ENCODE data around the gene DPH6. TPM values are rescaled to one million over a fixed set of nuclear protein-coding genes. Genes with fewer than 3 reads are reported as not detected.
A peak's percentile ranks its signal among the peaks of the same experiment; 100 is the strongest.

The DPH6 gene
- total RNA-seq, 1 donor from 2014 or later: 10.7 TPM

DNA sequence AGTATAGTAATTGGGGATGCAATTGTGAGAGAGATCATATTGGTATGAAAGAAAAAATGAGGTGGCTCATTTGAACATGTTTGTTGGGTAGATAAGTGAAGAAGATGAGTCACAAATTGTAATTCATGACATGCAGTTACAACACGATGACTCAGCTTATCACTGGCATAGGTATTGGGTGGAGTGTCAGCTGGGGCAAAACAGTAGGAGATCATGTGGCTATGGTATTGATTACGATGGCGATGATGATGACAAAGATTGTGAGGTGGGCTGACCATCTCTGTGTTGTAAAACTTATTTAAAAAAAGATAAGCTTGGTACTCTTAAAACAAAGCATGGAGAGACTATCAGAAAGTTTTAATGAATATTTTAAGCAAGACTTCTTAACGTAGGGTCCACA lies 11.6 kb upstream of the DPH6 start:
- Mint-ChIP-seq H3K4me1 (ENCODE audit: low read depth) (no peaks in the 10 kb centered on the region), H3K27me3 (ENCODE audit: insufficient read depth) (no peaks in the 10 kb centered on the region), H3K4me3 (no peak overlapping the region), H3K27ac (no peak overlapping the region), H3K36me3 (ENCODE audit: low read depth) (no peaks in the 10 kb centered on the region), H3K9me3 (no peaks in the 10 kb centered on the region)
- intact Hi-C loops (cut with micrococcal nuclease): no loop called here
- DNase-seq (ENCODE audit: low spot score): no peak

DNA sequence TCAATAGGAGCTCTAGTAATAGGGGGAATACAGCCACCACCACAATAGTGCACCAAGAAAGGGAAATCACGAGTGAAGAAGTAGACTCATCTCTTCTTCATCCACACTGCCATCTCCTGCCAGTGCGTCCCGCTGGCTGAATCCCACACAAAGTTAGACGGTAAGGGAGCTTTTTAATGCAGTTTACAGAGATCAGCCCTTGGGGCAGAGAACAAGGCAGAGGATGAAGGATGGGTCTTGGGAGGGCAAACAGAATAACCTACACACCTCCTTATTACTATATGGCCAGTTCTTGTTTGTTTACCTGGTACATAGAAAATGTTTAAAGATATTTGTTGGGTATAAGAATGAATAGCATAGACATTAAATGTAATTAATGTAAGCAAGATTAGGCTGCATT lies 11.0 kb upstream of the DPH6 start:
- Mint-ChIP-seq H3K27ac (no peak overlapping the region), H3K27me3 (ENCODE audit: insufficient read depth) (no peaks in the 10 kb centered on the region), H3K4me1 (ENCODE audit: low read depth) (no peaks in the 10 kb centered on the region), H3K4me3 (no peak overlapping the region), H3K9me3 (no peaks in the 10 kb centered on the region), H3K36me3 (ENCODE audit: low read depth) (no peaks in the 10 kb centered on the region)
- intact Hi-C loops (cut with micrococcal nuclease): no loop called here
- no peak for DNase-seq (ENCODE audit: low spot score)

DNA sequence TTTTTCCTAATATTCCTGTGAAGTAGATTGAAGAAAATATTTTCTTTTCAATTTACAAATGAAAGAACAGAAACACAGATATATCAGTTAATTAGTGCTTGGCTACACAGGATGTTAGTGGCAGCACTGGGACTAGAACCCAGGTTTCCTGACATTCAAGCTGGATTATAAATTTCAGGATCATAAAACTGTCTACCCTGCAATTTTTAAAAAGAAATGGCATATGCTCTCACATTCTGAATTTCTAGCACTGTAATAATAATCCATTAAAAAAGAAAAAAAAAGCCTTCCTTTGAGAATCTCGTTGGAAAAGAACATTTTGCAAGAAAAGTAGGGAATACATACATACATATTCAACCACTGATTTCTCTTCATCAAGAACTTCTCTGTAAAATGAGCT lies 9.3 kb upstream of the DPH6 start:
- no peak overlapping the region for H3K4me3 Mint-ChIP-seq
- H3K4me1 Mint-ChIP-seq (ENCODE audit: low read depth): no peaks in the 10 kb centered on the region
- peaks cover 2% of the 10 kb centered on the region for H3K27me3 Mint-ChIP-seq (ENCODE audit: insufficient read depth)
- no peaks in the 10 kb centered on the region for H3K36me3 Mint-ChIP-seq (ENCODE audit: low read depth)
- no peak for DNase-seq (ENCODE audit: low spot score)
- H3K9me3 Mint-ChIP-seq: no peaks in the 10 kb centered on the region
- no peak overlapping the region for H3K27ac Mint-ChIP-seq
- intact Hi-C loops (cut with micrococcal nuclease): no loop called here

DNA sequence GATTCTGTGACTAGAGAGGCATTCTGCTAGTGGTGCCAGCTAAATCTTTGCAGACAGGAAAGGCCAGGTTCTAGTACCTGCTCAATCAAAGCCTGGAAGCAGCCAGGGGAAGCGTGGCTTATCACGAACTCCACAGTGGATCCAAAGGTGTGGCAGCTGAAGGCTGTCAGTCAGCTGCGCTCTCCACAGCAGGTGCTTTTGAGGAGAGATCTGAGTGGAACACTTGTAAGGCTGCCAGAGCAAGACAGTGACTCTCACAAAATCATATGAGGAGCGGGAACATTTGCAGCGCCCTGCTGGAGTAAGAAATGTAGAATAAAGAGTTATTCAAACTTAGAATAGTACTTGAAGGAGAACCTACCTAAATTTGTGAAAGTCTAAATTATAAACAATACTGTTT lies 5.0 kb upstream of the DPH6 start:
- H3K27ac Mint-ChIP-seq: no peak overlapping the region
- no peaks in the 10 kb centered on the region for H3K4me1 Mint-ChIP-seq (ENCODE audit: low read depth)
- H3K9me3 Mint-ChIP-seq: no peaks in the 10 kb centered on the region
- no peak for DNase-seq (ENCODE audit: low spot score)
- H3K36me3 Mint-ChIP-seq (ENCODE audit: low read depth): no peaks in the 10 kb centered on the region
- peaks cover 2% of the 10 kb centered on the region for H3K27me3 Mint-ChIP-seq (ENCODE audit: insufficient read depth)
- intact Hi-C loops (cut with micrococcal nuclease): no loop called here
- H3K4me3 Mint-ChIP-seq: no peak overlapping the region

DNA sequence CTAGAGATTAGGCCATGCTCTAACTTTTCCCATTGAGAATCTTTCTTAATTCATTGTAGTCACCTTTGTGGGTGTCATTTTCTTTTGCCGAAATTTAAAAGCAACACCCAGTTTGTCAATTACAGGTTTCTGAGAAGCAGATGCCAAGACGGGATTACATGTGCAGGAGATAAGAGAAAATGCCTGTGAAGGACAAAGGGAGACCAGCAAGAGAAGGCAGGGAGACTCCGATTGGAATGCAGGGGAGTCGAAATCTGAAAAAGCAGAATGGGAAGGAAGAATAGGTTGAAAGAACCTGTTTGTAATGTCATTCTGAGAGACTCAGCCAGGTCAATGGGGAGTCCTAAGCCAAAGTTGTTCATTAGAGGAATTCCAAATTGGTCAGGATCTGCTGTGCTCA lies 3.6 kb upstream of the DPH6 start:
- Mint-ChIP-seq H3K4me1 (ENCODE audit: low read depth) (peaks cover 10% of the 10 kb centered on the region), H3K9me3 (no peaks in the 10 kb centered on the region), H3K4me3 (no peak overlapping the region), H3K36me3 (ENCODE audit: low read depth) (no peaks in the 10 kb centered on the region), H3K27me3 (ENCODE audit: insufficient read depth) (peaks cover 2% of the 10 kb centered on the region), H3K27ac (no peak overlapping the region)
- no peak for DNase-seq (ENCODE audit: low spot score)
- intact Hi-C loops (cut with micrococcal nuclease): loop anchor here (5.0 to 10.0 kb wide), 4 partner anchors 123 to 1515 kb away; partner anchors contain the start of genes AVEN and ZNF770

DNA sequence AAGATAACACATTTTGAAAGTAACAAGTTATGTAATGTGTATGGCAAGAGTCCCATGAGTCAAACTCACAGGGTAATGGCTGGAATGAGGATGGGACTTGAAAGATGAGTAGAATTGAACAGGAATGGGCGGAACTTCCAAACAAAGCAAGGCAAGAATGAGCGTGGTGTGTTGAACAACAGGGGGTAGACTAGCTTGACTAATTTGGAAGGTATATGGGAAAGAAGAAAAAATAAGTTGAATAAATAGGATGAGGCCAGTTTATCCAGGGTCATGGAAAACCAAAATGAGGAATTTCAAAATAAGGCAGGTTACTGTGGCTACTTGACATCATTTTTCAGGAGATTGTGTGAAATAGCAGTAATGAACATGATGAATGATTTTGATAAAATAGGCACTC lies 2.5 kb upstream of the DPH6 start:
- Mint-ChIP-seq H3K4me1 (ENCODE audit: low read depth) (peaks cover 10% of the 10 kb centered on the region), H3K36me3 (ENCODE audit: low read depth) (no peaks in the 10 kb centered on the region), H3K4me3 (no peak overlapping the region), H3K27me3 (ENCODE audit: insufficient read depth) (peaks cover 2% of the 10 kb centered on the region), H3K9me3 (no peaks in the 10 kb centered on the region), H3K27ac (no peak overlapping the region)
- intact Hi-C loops (cut with micrococcal nuclease): loop anchor here (5.0 to 10.0 kb wide), 4 partner anchors 124 to 1514 kb away; partner anchors contain the start of genes AVEN and ZNF770
- DNase-seq (ENCODE audit: low spot score): no peak

DNA sequence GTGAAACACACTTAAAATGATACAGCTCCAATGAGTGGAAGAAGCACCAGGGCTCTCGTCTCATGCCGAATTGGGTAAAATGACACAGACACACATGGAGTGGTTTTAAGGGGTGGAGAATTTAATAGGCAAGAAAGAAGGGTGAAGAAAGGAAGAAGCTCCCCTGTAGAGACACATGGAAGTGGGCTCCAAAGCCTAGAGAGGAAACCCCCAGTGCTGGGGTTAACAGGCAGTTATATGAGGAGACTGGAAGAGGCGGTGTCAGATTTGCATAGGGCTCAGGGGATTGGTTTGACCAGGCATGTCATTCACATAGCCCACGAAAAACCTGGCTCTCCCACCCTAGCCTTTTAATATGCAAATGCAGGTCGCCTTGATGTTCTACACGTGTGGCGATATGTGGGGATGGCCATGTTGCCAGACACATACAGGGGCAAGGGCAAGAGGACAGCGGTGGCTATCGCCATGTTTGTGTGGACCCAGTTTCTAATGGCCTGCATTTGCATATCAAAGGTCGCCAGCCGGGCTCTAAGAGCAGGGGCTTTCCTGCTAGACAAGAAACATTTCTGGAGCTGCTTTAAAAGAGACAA lies 1.9 kb upstream of the DPH6 start:
- Mint-ChIP-seq H3K27me3 (ENCODE audit: insufficient read depth) (peaks cover 2% of the 10 kb centered on the region), H3K27ac (no peak overlapping the region), H3K4me3 (no peak overlapping the region), H3K4me1 (ENCODE audit: low read depth) (peaks cover 10% of the 10 kb centered on the region), H3K9me3 (no peaks in the 10 kb centered on the region), H3K36me3 (ENCODE audit: low read depth) (no peaks in the 10 kb centered on the region)
- intact Hi-C loops (cut with micrococcal nuclease): loop anchor here (2.0 to 10.0 kb wide), 5 partner anchors 124 to 1513 kb away; partner anchors contain the start of genes AVEN, CDIN1 and ZNF770
- DNase-seq (ENCODE audit: low spot score): no peak

DNA sequence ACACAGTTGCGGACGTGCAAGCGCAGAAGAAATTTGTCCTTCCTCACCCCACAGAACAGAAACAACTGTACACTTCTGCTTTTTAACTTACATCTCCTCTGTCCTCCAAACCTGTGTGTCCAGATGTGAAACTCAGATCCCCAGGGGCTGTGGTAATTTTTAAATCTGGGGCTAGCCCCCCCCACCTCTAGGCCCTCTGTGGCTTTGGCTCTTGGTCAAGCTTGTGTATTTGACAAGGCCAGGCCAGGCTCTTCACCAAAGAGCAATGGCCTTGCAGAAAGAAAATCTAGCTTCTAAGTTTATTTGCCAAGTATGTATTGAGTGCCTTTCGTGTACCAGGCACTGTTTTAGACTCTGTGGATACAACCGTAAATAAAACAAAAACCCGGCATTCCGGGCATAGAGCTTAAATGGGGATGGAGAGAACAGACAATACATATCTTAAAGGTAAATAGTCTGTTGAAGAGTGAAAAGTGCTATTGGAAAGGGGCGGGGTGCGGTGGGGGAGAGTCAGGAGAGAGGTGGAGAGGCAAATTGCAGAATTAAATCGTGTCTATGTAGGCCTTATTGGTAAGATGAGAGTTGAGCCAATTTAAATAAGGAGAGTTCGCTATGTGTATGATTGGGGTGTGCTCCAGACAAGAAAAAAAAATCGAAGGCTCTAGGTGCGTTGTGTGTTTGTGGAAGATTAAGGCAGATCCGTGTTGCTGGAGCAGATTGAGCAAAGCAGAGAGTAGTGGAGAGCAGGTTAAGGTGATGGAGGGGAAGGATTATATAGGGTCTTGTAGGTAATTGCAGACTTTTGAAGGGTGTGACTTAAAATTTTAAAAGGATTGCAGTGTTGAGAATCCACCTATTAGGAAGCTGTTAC lies 781 bp upstream of the DPH6 start:
- no peaks in the 10 kb centered on the region for H3K36me3 Mint-ChIP-seq (ENCODE audit: low read depth)
- DNase-seq (ENCODE audit: low spot score): no peak
- intact Hi-C loops (cut with micrococcal nuclease): loop anchor here (1.0 to 10.0 kb wide), 6 partner anchors 112 to 1512 kb away; partner anchors contain the start of genes AVEN, CDIN1 and ZNF770
- H3K27ac Mint-ChIP-seq: peak overlapping the region; percentile 85
- peaks cover 2% of the 10 kb centered on the region for H3K27me3 Mint-ChIP-seq (ENCODE audit: insufficient read depth)
- H3K4me1 Mint-ChIP-seq (ENCODE audit: low read depth): peaks cover 10% of the 10 kb centered on the region
- H3K9me3 Mint-ChIP-seq: no peaks in the 10 kb centered on the region
- peak overlapping the region; percentile 92 for H3K4me3 Mint-ChIP-seq

DNA sequence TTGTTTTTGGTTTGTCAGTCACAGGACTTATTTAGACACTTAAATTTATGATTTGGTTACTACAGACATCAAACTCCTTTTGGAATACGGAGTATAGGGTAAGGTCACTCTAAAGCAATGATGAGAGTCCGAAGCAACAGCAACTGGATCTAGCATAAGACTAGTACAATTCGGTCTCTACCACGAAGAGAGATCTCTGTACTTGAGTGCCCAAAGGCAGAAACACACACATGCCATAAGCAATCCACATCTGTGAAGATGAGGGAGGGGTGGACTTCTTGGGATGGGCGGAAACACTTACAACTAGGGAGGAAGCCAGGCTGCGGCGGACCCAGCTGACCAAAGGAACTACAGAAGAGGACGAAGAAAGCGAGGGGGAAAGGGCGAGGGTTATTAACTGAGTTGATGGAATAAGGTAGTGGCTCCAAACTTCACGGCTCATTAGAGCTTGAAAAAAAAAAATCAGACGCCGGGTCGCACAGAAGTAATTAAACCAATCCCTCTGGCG lies 595 bp downstream of the DPH6 start:
- Mint-ChIP-seq H3K4me1 (ENCODE audit: low read depth) (peaks cover 10% of the 10 kb centered on the region), H3K36me3 (ENCODE audit: low read depth) (peaks cover 2% of the 10 kb centered on the region), H3K4me3 (peak overlapping the region; percentile 92), H3K9me3 (no peaks in the 10 kb centered on the region), H3K27me3 (ENCODE audit: insufficient read depth) (no peaks in the 10 kb centered on the region), H3K27ac (peak overlapping the region; percentile 98)
- peak; percentile 3 for DNase-seq (ENCODE audit: low spot score)
- intact Hi-C loops (cut with micrococcal nuclease): loop anchor here (5.0 to 10.0 kb wide), 4 partner anchors 127 to 1511 kb away; partner anchors contain the start of genes AVEN and ZNF770

DNA sequence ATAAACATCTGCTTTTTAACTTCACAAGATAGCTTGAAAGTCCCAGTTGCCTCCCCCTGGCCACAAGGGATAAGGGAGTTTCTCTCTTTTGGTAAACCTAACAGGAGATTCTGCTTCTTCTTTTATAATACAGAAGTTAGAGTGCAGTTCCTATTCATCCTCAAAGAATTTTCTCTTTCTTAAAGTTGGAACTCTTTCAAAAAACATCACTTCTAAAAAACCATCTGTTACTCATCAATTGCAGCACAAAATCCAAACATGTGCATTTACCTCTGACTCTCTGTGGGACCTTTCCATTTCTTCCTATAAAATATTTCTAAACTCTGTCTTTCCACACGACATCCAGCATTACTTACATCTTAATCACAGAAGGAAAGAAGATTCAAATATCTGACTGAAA lies 5.1 kb downstream of the DPH6 start:
- DNase-seq (ENCODE audit: low spot score): no peak
- Mint-ChIP-seq H3K36me3 (ENCODE audit: low read depth) (peaks cover 2% of the 10 kb centered on the region), H3K27me3 (ENCODE audit: insufficient read depth) (no peaks in the 10 kb centered on the region), H3K4me1 (ENCODE audit: low read depth) (peaks cover 10% of the 10 kb centered on the region), H3K4me3 (no peak overlapping the region), H3K9me3 (no peaks in the 10 kb centered on the region), H3K27ac (no peak overlapping the region)
- intact Hi-C loops (cut with micrococcal nuclease): loop anchor here (10.0 kb wide), 1 partner anchor 1506 kb away; the partner anchor contains the start of gene AVEN

DNA sequence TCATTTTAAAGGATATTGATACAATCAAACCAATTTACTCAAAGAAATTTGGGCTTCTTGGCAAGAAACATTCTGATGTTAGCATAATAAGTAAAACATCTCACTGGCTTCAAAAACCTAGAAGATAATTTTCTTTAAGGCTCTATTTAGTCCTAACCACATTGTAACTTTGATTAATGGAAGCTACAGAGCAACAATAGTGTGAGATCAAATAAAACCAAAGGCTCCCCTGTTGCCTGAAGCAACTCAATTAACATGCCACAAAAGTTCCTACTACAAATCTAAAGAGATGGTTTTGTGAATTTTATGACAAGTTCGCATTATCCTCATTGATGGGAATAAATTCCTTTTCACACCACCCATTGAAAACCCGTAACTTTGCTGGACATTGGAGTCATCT lies 5.9 kb downstream of the DPH6 start:
- Mint-ChIP-seq H3K27me3 (ENCODE audit: insufficient read depth) (no peaks in the 10 kb centered on the region), H3K9me3 (no peaks in the 10 kb centered on the region), H3K36me3 (ENCODE audit: low read depth) (peaks cover 2% of the 10 kb centered on the region), H3K4me1 (ENCODE audit: low read depth) (peaks cover 5% of the 10 kb centered on the region), H3K27ac (no peak overlapping the region), H3K4me3 (no peak overlapping the region)
- no peak for DNase-seq (ENCODE audit: low spot score)
- intact Hi-C loops (cut with micrococcal nuclease): loop anchor here (10.0 kb wide), 1 partner anchor 1505 kb away; the partner anchor contains the start of gene AVEN

DNA sequence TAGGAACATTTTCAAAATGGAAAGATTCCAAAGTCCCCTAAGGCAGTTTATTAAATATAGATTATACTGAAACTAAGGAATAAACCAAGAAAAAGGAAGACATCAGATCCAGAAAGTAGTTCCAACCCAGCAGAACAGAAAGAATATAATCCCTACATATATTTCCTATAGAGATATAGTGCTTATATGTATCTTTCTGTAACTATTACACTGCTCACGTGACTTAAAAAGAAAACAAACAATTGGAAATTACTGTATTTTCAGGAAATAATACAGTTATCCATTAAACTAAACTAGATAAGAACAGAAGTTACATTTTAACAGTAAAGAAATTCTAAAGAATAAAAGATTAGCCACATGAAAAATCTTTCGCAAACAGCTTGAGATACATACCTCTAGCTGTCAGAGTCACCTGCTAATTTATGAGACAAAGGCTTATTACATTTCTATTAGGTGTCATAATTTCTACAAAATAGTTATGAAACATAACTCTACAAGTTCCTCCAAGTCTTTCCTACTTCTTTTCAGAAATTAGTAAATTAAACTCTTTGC lies 10.5 kb downstream of the DPH6 start:
- H3K4me3 Mint-ChIP-seq: no peak overlapping the region
- H3K27ac Mint-ChIP-seq: no peak overlapping the region
- no peaks in the 10 kb centered on the region for H3K27me3 Mint-ChIP-seq (ENCODE audit: insufficient read depth)
- no peaks in the 10 kb centered on the region for H3K9me3 Mint-ChIP-seq
- peaks cover 2% of the 10 kb centered on the region for H3K36me3 Mint-ChIP-seq (ENCODE audit: low read depth)
- no peaks in the 10 kb centered on the region for H3K4me1 Mint-ChIP-seq (ENCODE audit: low read depth)
- intact Hi-C loops (cut with micrococcal nuclease): no loop called here
- DNase-seq (ENCODE audit: low spot score): no peak

All from activated T-helper 1 cell treated with anti-CD3 and anti-CD28 coated beads, Interleukin-12 subunit alpha, Interleukin-12 subunit beta, Interleukin-2, Interleukin-4 antibody, amounts not matched to agents 30 ng/mL and 10 ng/mL and 1 ng/mL, durations not matched to agents 14 hours and 24 hours and 36 hours (primary cell).